NCI-H1694 (cell line): Measurements from ENCODE around the gene C3orf20.
"Not testable (repeated sequence)": the region's sequence is repeated elsewhere in the genome, so short reads cannot be mapped to it uniquely, and the experiment has no call there.

Experiments used
- DNase-seq: peaks from one replicate; lab custom pipeline; 2025; lab: John Stamatoyannopoulos, UW

C3orf20 gene

DNA sequence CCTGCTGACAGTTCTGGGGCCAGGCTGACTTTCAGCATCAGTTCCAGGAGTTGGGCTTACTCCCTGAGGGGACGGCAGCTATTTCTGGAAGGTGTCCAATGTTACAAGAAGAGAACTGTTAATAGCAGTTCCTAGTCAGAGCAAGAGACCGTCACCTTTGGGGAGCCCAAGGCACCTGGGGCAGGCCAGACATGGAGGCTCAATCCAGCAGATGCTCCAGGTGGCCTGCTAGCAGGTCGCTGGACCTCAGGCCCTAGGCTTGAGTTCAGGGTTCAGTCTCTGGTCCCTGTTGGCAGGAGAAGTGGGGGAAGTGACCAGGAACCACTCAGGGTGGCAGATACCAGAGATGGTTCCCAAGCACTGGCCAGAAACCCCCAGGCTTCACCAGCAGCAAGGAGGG, 25.9 kb downstream of the C3orf20 start:
- no peak for DNase-seq

DNA sequence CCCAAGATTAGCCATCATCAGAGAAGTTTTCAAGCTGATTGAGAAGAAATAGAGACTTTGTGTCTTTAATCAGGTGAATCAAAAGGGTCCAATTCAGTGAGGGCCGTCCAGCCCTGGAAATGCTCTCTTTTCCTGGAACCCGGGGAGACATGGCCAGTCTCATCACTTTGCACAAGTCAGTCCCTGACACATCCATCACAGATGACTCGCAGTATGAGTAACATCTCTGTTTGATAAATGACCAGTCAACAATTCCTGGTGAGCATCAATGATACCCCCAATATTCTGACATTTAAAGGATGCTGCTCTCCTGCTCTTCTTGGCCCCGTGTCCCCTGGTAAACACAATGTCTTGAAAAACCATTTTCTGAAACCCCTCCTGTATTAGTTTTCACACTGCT, 26.7 kb downstream of the C3orf20 start:
- DNase-seq, result no peak

DNA sequence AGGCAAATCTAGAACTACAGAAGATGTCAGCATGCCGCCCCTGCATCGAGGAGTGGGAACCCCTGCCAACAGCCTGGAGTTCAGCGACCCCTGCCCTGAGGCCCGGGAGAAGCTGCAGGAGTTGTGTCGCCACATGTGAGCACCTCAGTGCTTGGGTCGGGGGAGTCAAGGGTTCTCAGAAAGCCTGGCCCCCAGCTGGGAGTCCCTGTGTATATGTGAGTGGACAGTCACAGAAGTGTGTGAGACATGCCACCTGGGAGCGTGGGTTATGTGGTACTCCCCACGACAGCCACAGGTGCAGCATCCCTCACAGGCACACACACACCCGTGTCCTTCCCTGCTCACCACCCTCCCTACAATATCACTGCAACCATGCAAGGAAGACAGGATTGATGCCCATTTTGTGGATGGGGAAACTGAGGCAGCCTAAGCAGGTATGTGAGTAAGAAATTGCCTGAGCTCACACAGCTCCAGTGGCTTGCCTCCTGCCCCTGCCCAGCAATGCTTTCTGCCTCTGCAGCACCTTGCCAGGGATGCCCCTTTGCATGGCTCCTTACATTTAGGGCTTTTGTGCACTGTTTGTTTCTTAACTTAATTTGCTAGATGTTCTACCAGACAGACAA, 28.3 kb downstream of the C3orf20 start:
- DNase-seq, result no peak

DNA sequence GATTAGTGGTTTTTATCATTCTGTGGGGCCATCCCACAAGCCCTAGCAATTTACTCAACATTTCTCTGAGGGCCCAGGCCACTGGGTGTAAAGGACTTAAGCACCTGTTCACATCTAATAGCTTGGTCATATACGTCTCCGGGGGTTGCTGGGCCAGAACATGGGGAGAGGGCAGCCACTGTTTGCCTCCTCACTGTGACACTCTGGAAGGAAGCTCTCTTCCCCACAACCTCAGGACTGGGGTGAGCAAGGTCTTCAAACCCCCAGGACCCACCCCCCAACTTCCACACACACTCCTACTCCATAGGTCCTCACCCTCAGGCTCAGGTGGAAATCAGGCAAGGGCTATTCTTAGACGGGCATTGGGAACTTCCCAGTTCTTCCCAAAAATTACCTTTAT, 28.9 kb downstream of the C3orf20 start:
- DNase-seq, result no peak

DNA sequence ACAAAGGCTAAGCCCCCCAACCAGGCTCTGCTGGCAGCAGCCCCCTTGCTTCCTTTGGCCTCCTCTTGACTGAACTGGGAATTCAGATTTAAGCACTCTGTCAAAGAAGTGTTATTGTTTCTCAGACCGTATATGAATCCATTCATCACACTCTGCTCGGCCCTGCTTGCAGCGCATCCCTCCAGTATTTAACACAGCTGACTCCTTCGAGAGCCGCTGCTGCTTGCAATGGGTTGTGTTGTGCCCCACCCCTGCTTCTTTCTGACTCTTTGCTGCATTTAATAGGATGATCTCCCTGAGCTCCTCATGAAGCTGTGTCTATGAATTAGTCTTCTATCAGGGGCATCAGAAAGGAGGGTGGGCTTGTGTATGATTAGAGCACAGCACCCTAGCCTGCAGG, 31.2 kb downstream of the C3orf20 start:
- DNase-seq, result no peak

DNA sequence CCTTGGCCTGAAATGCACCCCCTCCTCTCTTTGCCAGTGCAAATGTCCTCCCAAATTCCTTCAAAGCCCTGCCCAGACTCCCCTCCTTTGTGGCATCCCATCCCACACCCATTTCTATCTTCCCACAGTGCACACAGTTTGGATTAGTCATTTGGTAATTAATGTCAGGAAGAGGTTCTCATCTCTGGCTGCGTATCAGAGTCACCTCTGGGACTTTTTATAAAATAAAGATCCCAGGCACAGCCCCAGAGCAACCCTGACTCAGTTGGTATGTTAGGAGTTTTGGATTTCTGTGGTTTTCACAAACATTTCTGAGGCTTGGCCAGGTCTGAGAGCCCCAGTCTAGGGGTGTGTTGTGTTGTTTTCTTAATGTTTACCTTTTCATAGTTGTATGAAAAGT, 41.6 kb downstream of the C3orf20 start:
- no peak for DNase-seq

DNA sequence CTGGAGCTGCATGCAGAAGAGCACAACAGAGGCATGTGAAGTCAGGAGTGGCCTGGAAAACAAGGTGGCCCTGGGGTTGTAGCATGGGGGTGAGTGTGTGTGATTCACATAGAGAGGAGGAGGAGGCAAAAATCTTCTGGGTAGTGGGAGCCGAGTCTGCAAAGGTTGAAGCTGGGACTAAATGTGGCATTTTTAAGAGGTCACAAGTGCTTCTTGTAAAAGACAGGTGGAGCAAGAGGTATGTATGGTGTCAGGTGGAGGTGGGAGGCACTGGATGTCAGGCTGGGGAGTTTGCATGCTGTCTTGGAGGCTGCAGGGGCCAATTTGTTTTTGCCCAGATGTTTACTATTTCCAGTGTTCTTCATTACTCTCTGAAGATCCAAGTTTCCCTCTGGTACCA, 42.4 kb downstream of the C3orf20 start:
- no peak for DNase-seq

DNA sequence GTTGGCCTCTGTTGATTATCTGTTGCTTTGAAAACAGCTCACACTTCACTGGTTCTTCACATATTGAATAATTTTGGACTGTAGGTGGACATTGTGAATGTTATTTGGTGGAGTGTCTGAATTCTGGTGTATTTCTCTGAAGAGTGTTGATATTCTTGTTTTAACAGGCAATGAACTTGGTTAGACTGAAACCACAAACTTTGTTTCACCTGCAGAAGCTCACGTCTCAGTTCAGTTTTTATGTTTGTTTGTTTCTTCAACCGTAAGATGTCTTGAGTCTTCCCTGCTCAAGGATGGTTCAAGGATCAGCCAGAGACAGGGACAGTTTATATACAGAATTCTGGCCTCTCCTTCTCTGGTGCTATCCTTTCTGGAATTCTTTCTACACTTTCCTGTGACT, 43.6 kb downstream of the C3orf20 start:
- DNase-seq, result no peak

DNA sequence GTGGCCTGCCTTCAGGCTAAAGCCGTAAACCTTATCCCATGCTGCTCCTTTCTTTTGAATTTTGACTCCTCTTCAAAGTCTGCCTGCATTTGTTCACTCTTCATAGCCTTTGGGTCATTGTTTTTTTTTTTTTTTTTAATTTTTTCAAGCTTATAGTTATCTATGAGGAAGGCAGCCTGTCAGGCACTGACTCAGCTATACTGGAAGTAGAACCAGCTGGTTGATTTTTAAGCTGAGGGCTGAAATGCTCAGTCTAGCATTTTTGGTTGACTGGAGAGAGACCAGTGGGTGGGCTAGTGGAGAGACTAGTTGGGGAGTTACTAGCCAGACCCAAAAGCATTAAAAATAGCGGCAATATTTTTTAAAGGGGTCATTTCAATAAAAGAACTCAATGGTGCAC, 44.1 kb downstream of the C3orf20 start:
- DNase-seq, result no peak

DNA sequence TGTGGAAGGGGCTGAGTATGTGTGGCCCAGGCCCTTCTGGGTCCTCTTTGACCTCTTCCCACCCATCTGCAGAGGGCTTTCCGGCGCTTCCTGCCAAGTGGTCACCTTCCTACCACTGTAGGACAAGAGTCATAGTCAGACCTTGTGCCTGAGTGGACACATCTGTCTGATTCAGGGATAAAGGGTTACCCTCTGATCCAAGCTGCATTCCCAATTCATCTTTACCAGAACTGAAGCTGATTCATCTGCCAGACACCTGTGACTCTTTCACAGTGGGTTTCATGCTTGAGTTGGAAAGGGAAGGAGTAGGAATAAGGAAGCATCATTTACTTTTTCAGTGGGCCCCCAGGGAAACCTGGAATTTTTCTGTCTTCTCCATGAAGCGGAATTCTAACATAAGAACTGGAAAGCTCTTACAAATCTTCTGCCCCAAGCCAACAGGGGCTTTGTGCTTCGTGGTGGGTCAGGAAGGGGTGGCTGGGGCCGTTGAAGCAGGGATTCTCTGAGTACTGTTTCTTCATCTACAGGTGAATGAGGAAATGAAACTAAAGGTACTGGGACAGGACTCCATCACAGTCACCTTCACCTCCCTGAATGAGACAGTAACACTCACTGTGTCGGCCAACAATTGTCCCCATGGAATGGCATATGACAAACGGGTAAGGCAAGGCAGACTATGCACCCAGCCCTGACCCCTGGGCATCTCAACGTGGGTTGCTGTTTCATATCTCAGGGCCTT, 46.4 kb downstream of the C3orf20 start:
- DNase-seq, result no peak

DNA sequence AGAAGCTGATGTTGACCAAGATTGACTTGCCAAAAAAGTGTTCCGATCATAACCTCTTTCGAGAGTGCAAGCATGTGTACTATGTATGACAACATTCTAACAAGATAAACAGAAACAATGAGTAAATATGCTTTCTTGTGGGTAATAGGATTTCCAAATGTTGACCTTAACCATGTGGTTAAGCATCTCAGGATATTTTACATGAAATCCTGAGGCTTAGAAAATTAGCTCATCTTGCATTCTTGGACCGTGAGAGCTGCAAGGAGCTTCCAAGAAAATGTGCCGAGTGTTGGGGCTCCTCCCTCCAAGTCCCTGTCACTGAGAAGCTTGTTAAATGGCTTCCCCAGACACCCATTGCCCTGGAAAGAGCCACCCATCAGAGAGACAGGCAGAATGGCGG, 50.1 kb downstream of the C3orf20 start:
- no peak for DNase-seq

DNA sequence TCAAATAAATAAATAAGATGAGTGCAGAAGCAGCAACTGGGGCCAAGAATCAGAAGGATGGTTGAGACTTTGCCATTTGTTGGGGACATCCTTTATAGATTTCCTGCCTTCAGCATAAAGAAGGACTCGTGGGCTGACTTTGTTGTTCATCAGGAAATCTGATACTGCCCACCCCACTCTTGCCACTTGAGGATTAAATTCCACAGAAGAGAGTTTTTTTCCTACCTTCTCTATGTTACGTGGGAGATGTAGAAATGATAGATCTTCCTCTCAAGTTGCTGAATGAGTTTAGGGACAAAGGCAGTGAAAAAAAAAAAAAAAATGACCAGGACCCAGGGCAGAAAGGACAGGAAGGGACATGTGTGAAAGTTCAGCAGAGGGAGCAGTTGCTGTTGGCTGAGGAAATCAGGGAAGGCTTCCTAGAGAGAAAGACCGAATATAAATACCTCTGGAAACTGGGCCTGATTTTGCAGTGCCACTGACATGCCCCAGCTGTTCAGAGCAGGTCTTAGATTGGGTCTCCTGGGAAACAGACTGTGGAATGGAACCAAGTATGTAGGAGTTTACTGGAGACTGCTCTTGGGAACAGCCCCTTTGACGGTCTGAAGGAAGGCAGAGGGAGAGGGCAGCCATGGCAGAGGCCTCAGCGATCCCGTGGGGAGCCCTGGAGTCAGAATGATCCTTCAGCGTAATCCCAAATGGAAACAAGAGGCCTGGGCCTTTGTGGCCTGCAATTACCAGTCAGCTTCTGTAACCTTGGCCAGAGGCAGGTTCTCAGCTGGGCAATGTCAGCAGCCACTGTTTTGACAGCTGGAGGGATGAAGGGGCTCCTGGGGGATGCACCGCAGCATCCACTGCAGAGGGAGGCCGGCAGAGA, 50.9 kb downstream of the C3orf20 start:
- no peak for DNase-seq

DNA sequence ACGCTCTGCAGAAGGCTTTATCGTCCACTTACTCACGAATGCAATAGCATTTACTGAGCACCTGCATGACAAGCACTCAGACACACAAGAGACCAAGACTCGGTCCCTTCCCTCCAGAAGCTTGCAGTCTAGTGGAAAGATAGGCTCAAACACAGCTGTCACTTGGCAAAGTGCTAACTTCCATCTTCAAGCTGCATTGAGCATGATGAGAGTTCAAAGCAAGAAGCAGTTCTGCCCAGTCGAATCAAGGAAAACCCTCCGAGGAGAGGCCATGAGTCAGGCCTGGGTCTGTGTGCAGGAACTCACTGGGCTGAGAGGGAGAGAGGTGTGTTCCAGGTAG, 51.5 kb downstream of the C3orf20 start:
- no peak for DNase-seq

DNA sequence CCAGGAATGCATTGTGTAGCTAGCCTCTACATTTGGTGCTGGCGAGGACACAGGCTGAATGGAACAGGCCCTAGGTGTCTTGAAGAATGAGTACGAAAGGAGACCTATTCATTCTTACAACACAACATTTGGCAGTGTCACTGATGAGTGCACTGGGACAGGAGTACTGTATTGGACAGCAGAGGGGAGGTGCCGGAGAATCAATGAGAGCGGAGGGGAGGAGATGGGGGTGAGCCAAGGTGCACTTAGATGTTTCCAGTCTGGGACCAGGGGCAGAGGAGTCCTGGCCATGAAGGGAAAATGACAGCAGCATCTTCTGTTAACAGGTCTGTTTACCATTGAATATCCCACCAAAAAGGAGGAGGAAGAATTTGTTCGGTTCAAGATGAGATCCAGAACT, 53.2 kb downstream of the C3orf20 start:
- DNase-seq, result no peak

DNA sequence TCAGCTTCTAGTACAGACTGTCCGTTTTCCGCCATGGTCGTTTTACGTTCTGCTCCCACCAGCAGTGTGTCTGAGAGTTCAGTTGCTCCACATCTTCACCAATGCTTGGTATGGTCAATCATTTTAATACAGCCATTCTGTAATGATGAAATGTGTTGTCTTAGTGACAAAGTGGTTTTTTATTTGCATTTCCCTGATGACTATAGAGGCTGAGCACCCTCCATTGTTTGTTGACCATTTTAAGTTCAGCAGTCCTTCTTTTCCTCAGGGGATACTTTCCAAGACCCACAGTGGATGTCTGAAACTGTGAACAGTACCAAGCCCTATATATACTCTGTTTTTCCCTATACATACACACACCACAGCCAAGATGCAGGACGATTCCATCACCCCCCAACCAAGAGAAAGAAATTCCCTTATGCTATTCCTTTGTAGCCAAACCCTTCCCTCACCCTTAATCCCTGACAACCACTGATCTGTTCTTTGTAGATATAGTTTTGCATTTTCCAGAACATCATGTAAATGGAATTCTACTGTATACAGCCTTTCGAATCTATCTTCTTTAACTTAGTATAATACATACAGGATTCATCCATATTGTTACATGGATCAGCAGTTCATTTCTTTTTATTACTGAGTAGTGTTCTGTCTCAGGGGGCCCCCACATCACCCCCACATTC, 55.9 kb downstream of the C3orf20 start:
- DNase-seq, result no peak

DNA sequence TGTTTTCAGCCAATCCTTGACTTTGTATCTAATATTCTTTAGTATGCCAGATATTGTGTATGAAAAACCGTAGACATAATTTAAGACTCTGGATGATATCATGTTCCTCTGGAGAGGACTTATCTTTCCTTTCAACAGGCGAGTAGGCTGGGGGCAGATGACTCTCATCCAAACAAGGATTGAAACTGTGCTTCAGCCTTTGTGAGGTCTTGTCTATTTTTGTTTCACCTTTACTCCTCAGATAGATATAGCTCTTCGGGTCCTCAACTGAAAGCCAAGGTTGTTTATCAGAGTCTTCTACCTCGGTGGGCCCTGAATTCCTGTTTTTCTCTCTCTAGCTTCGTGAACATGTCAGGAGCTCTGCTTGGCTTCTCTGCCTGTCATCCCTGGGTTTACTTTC, 66.0 kb downstream of the C3orf20 start:
- DNase-seq, result no peak

DNA sequence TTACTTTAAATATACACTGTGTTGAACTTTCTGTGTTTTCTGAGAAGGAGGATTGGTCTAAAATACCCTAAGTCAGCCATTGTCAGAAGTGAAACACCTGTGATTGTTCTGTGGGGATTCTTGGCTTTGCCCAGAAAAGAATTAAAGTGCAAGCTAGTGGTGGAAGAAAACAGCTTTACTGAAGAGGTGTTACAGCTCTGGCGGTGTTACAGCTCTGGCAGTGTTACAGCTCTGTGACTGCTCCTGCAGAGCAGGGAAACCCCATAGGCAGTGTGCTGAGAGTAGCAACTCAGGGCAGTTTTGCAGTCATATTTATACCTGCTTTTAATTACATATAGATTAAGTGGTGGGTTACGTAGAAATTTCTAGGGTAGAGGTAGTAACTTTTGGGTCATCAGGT, 66.6 kb downstream of the C3orf20 start:
- no peak for DNase-seq

DNA sequence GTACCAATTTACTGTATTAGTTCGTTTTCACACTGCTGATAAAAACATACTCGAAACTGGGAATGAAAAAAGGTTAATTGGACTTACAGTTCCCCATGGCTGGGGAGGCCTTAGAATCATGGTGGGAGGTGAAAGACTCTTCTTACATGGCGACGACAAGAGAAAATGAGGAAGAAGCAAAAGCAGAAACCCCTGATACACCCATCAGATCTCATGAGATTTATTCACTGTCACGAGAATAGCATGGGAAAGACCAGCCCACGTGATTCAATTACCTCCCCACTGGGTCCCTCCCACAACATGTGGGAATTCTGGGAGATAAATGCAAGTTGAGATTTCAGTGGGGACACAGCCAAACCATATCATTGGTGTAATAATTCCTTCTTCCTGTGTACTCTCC, 69.6 kb downstream of the C3orf20 start:
- no peak for DNase-seq

DNA sequence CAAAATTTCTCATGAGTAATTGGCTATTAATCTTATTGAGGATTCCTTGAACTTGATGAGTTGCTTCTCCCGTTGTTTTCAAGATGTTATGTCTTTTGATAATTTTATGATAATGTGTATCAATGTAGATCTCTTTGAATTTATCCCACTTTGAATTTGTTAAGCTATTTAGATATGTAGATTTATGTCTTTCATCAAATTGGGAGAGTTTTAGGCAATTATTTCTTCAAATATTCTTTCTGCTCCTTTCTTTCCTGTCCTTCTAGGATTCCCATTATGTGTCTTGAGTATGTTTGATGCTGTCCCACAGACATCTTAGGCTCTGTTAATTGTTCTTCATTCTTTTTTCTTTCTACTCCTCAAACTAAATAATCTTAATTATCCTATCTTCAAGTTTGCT, 75.7 kb downstream of the C3orf20 start:
- DNase-seq, result no peak

DNA sequence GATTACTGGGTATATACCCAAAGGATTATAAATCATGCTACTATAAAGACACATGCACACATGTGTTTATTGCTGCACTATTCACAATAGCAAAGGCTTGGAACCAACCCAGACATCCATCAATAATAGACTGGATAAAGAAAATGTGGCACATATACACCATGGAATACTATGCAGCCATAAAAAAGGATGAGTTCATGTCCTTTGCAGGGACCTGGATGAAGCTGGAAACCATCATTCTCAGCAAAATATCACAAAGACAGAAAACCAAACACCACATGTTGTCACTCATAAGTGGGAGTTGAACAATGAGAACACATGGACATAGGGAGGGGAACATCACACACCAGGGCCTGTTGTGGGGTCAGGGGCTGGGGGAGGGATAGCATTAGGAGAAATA, 78.0 kb downstream of the C3orf20 start:
- not testable (repeated sequence) for DNase-seq

DNA sequence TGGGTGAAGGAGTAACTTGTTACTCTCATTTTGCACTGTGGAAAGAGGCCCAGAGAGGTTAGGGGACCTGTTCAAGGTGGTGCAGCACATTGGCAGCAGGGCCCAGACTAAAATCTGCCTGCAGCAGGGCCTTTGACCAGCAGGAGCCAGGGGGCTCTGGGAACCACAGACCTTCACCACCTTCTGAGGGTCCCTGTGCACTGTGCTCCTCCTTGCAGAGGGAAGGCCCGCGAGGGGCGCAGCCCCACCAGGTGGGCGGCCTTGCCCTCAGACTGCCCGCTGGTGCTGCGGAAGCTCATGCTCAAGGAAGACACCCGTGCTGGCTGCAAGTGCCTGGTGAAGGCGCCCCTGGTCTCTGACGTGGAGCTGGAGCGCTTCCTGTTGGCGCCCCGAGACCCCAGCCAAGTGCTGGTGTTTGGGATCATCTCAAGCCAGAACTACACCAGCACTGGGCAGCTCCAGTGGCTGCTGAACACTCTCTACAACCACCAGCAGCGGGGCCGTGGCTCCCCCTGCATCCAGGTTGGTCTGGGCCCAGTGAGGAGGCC, 82.3 kb downstream of the C3orf20 start:
- DNase-seq, result no peak

DNA sequence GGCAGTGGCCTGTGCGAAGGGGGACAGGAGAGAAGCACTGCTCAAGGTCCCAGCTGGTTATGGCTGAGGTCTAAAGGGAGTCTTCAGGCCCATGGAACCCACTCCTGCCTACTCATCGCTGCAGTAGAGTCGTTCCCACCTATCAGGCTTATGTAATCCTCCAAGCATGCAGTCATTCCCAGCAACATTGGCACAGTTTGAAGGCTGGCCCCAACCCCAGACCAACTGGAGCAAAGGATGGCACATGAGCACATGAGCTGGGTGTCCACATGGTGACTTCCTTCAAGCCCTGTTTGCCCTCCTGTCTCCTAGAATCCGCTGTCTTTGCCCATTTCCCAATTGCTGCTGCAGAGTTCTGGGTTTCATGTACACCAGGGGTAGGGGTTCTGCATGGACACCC, 83.4 kb downstream of the C3orf20 start:
- DNase-seq, result no peak
